Spinal cord (tissue), 10 donors: ENCODE results near the gene CYP2C18. TPM values are rescaled to one million over a fixed set of nuclear protein-coding genes. Genes with fewer than 3 reads are reported as not detected.
"Not testable (repeated sequence)": the region's sequence is repeated elsewhere in the genome, so short reads cannot be mapped to it uniquely, and the experiment has no call there.

ENCODE experiments used
- DNase-seq, 6 donors: peaks; one replicate each; pipeline versions ENCODE4 v3.0.0 to v3.0.0-alpha.2; 2013 to 2015; ENCODE audit warnings: low spot score in 6 of 6, low read depth in 4 of 6
- H3K27ac ChIP-seq: one replicate; pipeline ENCODE4 v1.5.1; 2013; ENCODE audit warnings: low read depth, low read length, control low read depth
- H3K27me3 ChIP-seq: one replicate; pipeline ENCODE4 v1.6.1; 2013; ENCODE audit warnings: low read length; ENCODE audit not compliant: control insufficient read depth, insufficient read depth
- H3K36me3 ChIP-seq: one replicate; pipeline ENCODE4 v1.6.1; 2013; ENCODE audit warnings: low read length; ENCODE audit not compliant: control insufficient read depth, insufficient read depth
- H3K4me1 ChIP-seq: one replicate; pipeline ENCODE4 v1.6.1; 2013; ENCODE audit warnings: low read length; ENCODE audit not compliant: control insufficient read depth, insufficient read depth
- H3K4me3 ChIP-seq: one replicate; pipeline ENCODE4 v1.5.1; 2013; ENCODE audit warnings: low read depth, low read length, control low read depth
- H3K9me3 ChIP-seq: one replicate; pipeline ENCODE4 v1.6.1; 2013; ENCODE audit warnings: low read length; ENCODE audit not compliant: control insufficient read depth, insufficient read depth
- WGBS: methylation state at CpG from one replicate; pipeline ENCODE4 v1.1.5; 2013; ENCODE audit warnings: missing lambda C conversion rate; ENCODE audit not compliant: insufficient coverage; 5-methylcytosine and 5-hydroxymethylcytosine counted together
- polyA plus RNA-seq, 2 donors: library from polyadenylated mRNA; unstranded; fragments of 120-200 nt; gene quantifications; one replicate each; pipeline ENCODE4 v1.2.1, GENCODE V29; 2013; ENCODE audit not compliant: insufficient read length in 2 of 2
- total RNA-seq, 2 donors: library from RNA; depleted of rRNA in 1 of 2; stranded (reverse); fragments of 120-200 nt in 1 of 2; fragments of >200 nt in 1 of 2; gene quantifications; one replicate each; pipeline versions ENCODE4 v1.2.3 to v1.2.4, GENCODE V29; 2013 to 2014
- donor health status: healthy.

Gene CYP2C18
- total and polyA plus RNA-seq, 4 donors, result 0.17 to 0.23 (median 0.17) TPM; not detected in 1

- WGBS, result 85% methylated on average over 3 of the region's 6 CpGs
- DNase-seq, result no peak
- H3K27ac ChIP-seq, result no peak overlapping the region
- H3K4me3 ChIP-seq, result no peak overlapping the region
- no peaks in the 10 kb centered on the region for H3K36me3 ChIP-seq
- H3K27me3 ChIP-seq, result no peaks in the 10 kb centered on the region
- H3K4me1 ChIP-seq, result no peaks in the 10 kb centered on the region
- H3K9me3 ChIP-seq, result no peaks in the 10 kb centered on the region
Measured at GRCh38 chr10:94666391-94667102, 17.0 kb upstream of the CYP2C18 start.

GRCh38 chr10:94673614-94674321 lies 9.8 kb upstream of the CYP2C18 start:
- no peak overlapping the region for H3K4me3 ChIP-seq
- H3K27ac ChIP-seq, result no peak overlapping the region
- no CpG with 5 or more reads among the region's 1 CpG for WGBS
- no peaks in the 10 kb centered on the region for H3K36me3 ChIP-seq
- H3K27me3 ChIP-seq, result no peaks in the 10 kb centered on the region
- no peak for DNase-seq
- H3K4me1 ChIP-seq, result no peaks in the 10 kb centered on the region
- no peaks in the 10 kb centered on the region for H3K9me3 ChIP-seq

GRCh38 chr10:94676496-94676895 lies 7.0 kb upstream of the CYP2C18 start:
- Histone ChIP-seq H3K27ac (no peak overlapping the region), H3K4me3 (no peak overlapping the region), H3K27me3 (no peaks in the 10 kb centered on the region), H3K36me3 (no peaks in the 10 kb centered on the region), H3K9me3 (no peaks in the 10 kb centered on the region), H3K4me1 (no peaks in the 10 kb centered on the region)
- WGBS, result no CpG with 5 or more reads among the region's 2 CpGs
- no peak for DNase-seq

GRCh38 chr10:94677691-94678090 lies 5.8 kb upstream of the CYP2C18 start:
- no peaks in the 10 kb centered on the region for H3K27me3 ChIP-seq
- H3K27ac ChIP-seq, result no peak overlapping the region
- H3K4me1 ChIP-seq, result no peaks in the 10 kb centered on the region
- H3K9me3 ChIP-seq, result no peaks in the 10 kb centered on the region
- no peak for DNase-seq
- no peak overlapping the region for H3K4me3 ChIP-seq
- no peaks in the 10 kb centered on the region for H3K36me3 ChIP-seq

- Histone ChIP-seq H3K27ac (no peak overlapping the region), H3K36me3 (no peaks in the 10 kb centered on the region), H3K9me3 (no peaks in the 10 kb centered on the region), H3K4me1 (no peaks in the 10 kb centered on the region), H3K27me3 (no peaks in the 10 kb centered on the region), H3K4me3 (no peak overlapping the region)
- no CpG with 5 or more reads among the region's 2 CpGs for WGBS
- DNase-seq, result no peak
Measured at GRCh38 chr10:94678475-94678874, 5.1 kb upstream of the CYP2C18 start.

GRCh38 chr10:94680544-94680943 lies 3.0 kb upstream of the CYP2C18 start:
- Histone ChIP-seq H3K27ac (no peak overlapping the region), H3K9me3 (no peaks in the 10 kb centered on the region), H3K27me3 (no peaks in the 10 kb centered on the region), H3K4me3 (no peak overlapping the region), H3K36me3 (no peaks in the 10 kb centered on the region), H3K4me1 (no peaks in the 10 kb centered on the region)
- DNase-seq, result no peak
- WGBS, result no CpG with 5 or more reads among the region's 1 CpG

GRCh38 chr10:94682636-94683035 lies 893 bp upstream of the CYP2C18 start:
- DNase-seq, H3K27ac ChIP-seq, H3K36me3 ChIP-seq, H3K9me3 ChIP-seq, H3K27me3 ChIP-seq, H3K4me1 ChIP-seq, H3K4me3 ChIP-seq: not testable (repeated sequence)
- WGBS, result no CpG with 5 or more reads among the region's 4 CpGs

GRCh38 chr10:94687625-94688248 lies 4.2 kb downstream of the CYP2C18 start:
- Histone ChIP-seq H3K4me3 (no peak overlapping the region), H3K9me3 (no peaks in the 10 kb centered on the region), H3K27ac (no peak overlapping the region), H3K27me3 (no peaks in the 10 kb centered on the region), H3K4me1 (no peaks in the 10 kb centered on the region), H3K36me3 (no peaks in the 10 kb centered on the region)
- DNase-seq, result no peak
- 87% methylated on average over 7 of the region's 11 CpGs for WGBS

GRCh38 chr10:94706089-94706488 lies 22.6 kb downstream of the CYP2C18 start:
- no CpG with 5 or more reads among the region's 1 CpG for WGBS
- no peak for DNase-seq
- Histone ChIP-seq H3K9me3 (no peaks in the 10 kb centered on the region), H3K27ac (no peak overlapping the region), H3K4me3 (no peak overlapping the region), H3K27me3 (no peaks in the 10 kb centered on the region), H3K4me1 (no peaks in the 10 kb centered on the region), H3K36me3 (no peaks in the 10 kb centered on the region)

GRCh38 chr10:94710578-94710977 lies 27.0 kb downstream of the CYP2C18 start:
- H3K4me3 ChIP-seq, result no peak overlapping the region
- H3K27ac ChIP-seq, result no peak overlapping the region
- H3K27me3 ChIP-seq, result no peaks in the 10 kb centered on the region
- H3K9me3 ChIP-seq, result no peaks in the 10 kb centered on the region
- H3K36me3 ChIP-seq, result no peaks in the 10 kb centered on the region
- no peaks in the 10 kb centered on the region for H3K4me1 ChIP-seq
- DNase-seq, result no peak
